ENCODE results near the gene KIF1A. TPM values are rescaled to one million over a fixed set of nuclear protein-coding genes. Genes with fewer than 3 reads are reported as not detected.

The KIF1A gene
- total RNA-seq, 1 donor = not detected

- TF ChIP-seq, protein P1, sequence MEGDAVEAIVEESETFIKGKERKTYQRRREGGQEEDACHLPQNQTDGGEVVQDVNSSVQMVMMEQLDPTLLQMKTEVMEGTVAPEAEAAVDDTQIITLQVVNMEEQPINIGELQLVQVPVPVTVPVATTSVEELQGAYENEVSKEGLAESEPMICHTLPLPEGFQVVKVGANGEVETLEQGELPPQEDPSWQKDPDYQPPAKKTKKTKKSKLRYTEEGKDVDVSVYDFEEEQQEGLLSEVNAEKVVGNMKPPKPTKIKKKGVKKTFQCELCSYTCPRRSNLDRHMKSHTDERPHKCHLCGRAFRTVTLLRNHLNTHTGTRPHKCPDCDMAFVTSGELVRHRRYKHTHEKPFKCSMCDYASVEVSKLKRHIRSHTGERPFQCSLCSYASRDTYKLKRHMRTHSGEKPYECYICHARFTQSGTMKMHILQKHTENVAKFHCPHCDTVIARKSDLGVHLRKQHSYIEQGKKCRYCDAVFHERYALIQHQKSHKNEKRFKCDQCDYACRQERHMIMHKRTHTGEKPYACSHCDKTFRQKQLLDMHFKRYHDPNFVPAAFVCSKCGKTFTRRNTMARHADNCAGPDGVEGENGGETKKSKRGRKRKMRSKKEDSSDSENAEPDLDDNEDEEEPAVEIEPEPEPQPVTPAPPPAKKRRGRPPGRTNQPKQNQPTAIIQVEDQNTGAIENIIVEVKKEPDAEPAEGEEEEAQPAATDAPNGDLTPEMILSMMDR (IDR thresholded peaks at IDR 0.05; ENCODE audit: insufficient read depth, low read depth, low read length) = no peak
- no peak overlapping the region for H3K4me3 ChIP-seq (ENCODE audit: low read depth, low read length)
- no peak for DNase-seq (ENCODE audit: low read depth)
Observed at GRCh38 chr2:240810621-240811020, 9.4 kb downstream of the KIF1A start.

GRCh38 chr2:240810199-240810598 is 9.8 kb downstream of the KIF1A start:
- DNase-seq (ENCODE audit: low read depth) = no peak
- H3K4me3 ChIP-seq (ENCODE audit: low read depth, low read length) = no peak overlapping the region
- TF ChIP-seq, protein P1 (IDR thresholded peaks at IDR 0.05; ENCODE audit: insufficient read depth, low read depth, low read length) = no peak

- DNase-seq (ENCODE audit: low read depth) = no peak
- TF ChIP-seq, protein P1 (IDR thresholded peaks at IDR 0.05; ENCODE audit: insufficient read depth, low read depth, low read length) = no peak
- no peak overlapping the region for H3K4me3 ChIP-seq (ENCODE audit: low read depth, low read length)
Observed at GRCh38 chr2:240809276-240809675, 10.7 kb downstream of the KIF1A start.

DNA sequence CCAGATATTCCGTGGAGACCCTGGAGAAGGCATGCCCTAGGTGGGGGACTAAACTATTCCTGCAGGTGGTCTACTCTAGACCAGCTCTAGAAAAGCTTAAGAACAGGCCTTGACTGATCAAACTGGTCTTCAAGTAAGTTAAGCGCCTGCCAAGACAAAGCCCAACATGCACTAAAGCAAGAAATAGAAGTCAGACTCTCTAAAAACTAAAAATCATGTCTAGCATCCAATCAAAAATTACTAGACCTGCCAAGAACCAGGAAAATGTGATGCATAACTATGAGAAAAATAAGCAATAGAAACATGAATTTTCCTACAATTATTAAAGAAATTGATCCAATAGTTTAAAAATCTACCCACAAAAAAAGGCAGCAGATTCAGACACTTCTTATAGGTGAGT is 13.6 kb downstream of the KIF1A start:
- H3K4me3 ChIP-seq (ENCODE audit: low read depth, low read length) = no peak overlapping the region
- TF ChIP-seq, protein P1 (IDR thresholded peaks at IDR 0.05; ENCODE audit: insufficient read depth, low read depth, low read length) = no peak
- no peak for DNase-seq (ENCODE audit: low read depth)

GRCh38 chr2:240806006-240806405 is 14.0 kb downstream of the KIF1A start:
- no peak for DNase-seq (ENCODE audit: low read depth)
- TF ChIP-seq, protein P1 (IDR thresholded peaks at IDR 0.05; ENCODE audit: insufficient read depth, low read depth, low read length) = no peak
- no peak overlapping the region for H3K4me3 ChIP-seq (ENCODE audit: low read depth, low read length)

DNA sequence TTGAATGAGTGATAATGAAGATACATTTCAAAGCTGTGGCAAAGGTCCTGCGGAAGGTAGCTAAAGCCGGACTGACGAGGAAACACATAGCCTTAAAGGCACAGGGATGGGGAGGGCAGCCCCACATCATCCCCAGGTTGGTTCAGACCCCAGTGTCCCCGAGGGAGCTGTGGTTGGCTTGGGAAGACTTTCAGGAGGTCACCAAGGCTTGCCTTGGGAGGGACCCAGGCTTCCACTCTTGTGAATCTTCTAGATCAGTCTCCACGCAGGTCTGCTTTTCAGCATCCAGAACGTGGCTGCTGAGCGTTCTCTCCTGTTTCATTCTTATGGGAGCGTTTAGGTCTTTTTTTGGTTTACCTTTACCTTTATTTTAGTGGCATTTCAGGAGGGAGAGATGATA is 16.8 kb downstream of the KIF1A start:
- TF ChIP-seq, protein P1 (IDR thresholded peaks at IDR 0.05; ENCODE audit: insufficient read depth, low read depth, low read length) = no peak

DNA sequence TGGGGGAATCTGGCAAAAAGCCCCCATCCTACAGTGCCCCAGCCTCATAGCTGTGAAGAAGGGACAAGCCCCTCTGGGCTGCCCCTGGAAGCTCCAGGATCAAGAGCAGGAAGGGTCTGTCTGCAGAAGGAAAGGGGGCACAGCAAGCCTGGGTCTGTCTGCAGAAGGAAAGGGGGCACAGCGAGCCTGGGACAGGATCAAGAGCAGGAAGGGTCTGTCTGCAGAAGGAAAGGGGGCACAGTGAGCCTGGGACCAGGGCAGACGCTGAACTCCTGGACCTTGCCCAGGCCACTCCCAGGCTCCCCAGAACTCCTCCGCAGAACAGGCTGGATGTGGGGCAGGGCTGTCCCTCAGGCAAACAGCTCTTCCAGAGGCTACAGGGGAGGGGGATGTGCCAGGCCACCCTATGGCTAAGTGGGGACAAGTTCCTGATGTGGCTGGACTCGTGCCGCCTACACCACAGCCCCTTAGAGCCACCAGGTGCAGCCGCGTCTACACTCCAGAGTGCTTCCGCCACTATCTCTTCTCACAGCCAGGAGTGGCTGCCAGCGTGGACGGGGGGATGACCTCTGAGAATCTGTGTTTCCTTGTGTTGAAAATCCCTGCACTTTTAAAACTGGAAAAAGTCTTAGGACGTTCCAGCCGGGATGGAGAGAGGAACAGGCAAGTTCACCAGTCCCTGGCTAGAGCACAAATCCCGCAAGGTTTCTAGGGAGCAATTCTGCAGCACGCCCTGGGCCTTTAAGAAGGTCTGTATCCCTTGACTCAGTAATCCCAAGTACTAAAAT is 20.8 kb downstream of the KIF1A start:
- no peak overlapping the region for H3K4me3 ChIP-seq (ENCODE audit: low read depth, low read length)
- TF ChIP-seq, protein P1 (IDR thresholded peaks at IDR 0.05; ENCODE audit: insufficient read depth, low read depth, low read length) = no peak
- DNase-seq (ENCODE audit: low read depth) = no peak

More for the DNA sequence above, 16.8 kb downstream of the KIF1A start:
- no peak for DNase-seq (ENCODE audit: low read depth)
- no peak overlapping the region for H3K4me3 ChIP-seq (ENCODE audit: low read depth, low read length)
